Activated CD8-positive, alpha-beta memory T cell treated with anti-CD3 and anti-CD28 coated beads, Interleukin-2, amount 50 U/mL, for 24 hours (primary cell): ENCODE measurements around the gene ENO3.

ENCODE experiments used
- DNase-seq: peaks from one replicate; pipeline ENCODE4 v3.0.0-alpha.2; 2020; ENCODE audit errors: extremely low read depth

ENO3 gene

DNA sequence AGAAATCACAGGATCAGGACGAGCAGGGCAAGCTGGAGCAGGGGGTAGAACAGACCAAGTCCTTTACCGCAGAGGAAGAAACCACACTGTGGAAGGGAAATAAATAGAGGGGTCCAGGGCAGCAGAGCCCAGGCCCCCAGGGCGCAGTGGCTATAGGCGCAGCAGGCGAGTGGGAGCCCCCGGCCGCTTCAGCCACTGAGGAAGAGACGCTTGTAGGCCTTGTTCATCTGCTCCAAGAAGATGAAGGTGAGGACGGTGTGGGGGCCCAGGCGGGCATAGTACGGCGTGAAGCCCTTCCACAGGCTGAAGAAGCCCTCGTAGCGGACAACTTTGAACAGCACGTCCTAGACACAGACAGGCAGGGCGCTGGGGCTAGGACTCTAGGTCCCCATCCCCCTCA lies 13.4 kb upstream of the ENO3 start:
- no peak for DNase-seq

DNA sequence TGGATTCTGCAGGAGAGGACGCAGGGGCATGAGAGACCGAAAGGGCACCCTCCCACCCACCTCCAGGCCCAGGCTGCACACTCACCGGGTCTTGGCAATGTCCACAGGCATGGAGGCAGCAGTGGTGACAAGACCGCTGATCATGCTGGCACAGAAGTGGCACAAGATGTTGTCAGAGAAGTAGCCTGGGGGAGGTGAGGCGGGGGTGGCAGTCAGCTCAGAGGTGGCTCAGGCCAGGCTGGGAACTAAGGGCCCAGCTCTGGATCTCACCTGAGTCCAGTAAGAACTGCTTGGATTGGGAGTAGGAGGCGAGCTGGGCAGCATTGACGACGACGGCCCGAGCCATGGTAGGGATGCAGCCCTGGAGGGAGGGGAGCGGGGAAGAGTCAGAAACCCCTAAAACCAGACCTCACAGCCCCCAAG lies 12.8 kb upstream of the ENO3 start:
- DNase-seq, result no peak

DNA sequence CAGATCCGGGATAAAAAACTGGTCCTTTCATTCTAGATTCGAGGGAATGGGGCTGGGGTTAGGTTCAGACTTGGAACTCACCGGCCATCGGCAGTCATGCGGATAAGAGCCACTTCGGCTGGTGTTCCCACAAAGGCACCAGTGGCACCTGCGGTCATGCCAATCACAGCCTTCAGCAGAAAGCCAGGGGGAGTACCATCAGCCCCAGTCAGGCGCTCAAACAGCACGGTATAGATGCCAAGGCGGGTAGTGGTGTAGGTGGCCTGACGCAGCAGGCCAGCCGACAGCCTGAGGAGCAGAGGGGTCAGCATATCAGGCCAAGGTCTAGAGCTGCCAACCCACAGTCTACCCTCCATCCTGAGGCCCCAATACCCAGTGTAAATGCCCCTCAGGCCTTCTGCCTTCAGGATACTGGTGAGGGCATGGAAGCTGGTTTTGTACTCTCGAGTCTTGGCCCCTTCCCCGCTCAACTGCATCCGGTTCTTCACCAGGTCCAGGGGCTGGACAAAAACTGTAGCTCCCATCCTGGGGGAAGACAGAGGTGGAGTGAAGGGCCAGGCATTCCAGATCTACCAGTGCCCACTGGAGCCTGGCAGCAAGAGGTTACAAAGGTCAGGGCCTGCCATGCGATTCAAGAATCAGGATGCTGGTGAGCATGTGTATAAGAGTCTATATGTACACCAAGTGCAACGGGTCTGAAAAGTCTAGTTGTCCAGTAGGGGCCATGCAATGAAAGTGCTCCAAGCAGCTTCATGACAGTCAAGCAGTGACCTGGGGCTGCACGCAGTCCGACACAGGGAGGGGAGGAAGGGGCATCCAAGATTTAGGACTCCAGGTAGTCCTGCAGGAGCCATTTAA lies 12.0 kb upstream of the ENO3 start:
- DNase-seq, result no peak

DNA sequence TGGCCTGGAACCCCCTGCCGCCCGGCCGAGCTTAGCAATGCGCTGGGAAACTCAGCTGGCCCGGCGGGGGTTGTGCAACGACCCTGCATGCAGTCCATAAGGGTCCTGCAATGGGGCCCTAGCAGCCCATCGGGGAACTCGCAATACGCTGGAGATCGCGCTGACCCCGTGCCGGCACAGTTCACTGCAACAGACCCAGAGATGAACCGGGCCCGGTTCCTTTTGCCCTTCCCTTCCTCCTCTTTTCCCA lies 11.4 kb upstream of the ENO3 start:
- no peak for DNase-seq

DNA sequence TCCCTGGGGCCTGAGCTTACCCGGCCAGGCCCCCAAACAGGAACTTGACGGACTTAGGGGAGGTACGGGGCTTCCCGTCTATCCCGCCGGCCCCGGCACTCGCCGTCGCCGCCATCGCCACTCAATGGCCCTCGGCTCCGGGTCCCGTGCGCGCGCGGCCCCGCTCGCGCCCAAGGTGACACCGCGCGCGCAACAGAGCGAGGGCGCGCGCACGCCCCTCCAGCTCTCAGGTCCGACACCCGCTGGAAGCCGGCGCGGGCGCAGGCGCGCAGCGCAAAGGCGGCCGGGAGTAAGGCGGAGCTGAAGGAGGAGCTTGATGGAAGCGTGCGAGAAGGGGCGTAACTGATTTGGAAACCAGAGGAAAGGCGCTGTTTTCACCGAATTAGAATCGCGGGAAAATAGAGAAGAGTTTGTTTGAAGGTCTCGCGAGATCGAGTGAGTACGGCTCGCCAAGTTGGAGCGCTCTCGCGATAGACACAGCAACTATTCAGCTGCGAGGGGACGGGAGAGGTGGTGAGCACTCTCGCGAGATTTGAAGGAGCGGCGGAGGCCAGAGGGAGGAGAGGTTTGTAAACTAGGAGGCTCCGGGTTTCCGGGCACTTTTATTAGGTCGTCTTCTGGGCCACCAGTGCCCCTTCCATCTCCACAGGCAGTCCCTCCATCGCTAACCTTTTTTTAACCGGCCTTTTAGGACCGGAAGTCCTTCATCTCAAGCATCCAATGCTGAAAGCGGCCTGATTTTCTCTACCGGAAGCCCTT lies 10.9 kb upstream of the ENO3 start, which contains the start of the genes RNF167 and SLC25A11:
TSS of gene RNF167 (plus strand) at position 473 of the 759 bp plus-strand sequence. CDS start 642 bp downstream, outside the sequence.
TSS of gene SLC25A11 (minus strand) at position 251 of the 759 bp plus-strand sequence. CDS start at position 115, 136 bp downstream.
- peak; percentile 90 for DNase-seq

DNA sequence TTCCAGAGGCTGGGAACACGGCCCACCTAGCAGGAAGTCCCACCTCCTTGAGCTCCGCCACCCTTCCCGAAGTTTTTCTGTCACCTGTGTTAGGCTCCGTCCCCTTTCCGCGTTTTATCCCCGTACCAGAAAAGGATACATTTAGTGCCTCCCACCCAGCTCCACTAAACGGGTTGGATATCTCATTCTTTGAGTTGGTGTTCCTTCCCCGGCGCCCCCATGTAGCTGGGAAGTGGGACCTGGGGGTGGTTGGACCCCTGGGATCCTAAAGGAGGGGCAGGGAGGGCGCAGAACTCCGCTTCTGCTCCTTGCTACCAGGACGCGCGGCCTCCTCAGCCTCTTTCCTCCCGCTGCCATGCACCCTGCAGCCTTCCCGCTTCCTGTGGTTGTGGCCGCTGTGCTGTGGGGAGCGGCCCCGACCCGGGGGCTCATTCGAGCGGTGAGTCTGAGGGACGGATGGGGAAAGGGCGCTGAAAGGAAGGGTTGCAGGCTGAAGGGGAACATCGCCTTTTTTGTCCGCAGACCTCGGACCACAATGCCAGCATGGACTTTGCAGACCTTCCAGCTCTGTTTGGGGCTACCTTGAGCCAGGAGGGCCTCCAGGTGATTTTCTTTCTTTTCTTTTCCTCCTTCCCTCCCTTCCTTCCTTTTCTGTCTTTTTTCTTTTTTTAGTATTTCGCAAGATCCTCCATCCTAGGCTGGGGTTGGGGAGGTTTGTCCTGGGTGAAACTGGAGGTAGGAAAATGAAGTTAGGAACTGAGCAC lies 10.2 kb upstream of the ENO3 start:
- DNase-seq, result no peak

DNA sequence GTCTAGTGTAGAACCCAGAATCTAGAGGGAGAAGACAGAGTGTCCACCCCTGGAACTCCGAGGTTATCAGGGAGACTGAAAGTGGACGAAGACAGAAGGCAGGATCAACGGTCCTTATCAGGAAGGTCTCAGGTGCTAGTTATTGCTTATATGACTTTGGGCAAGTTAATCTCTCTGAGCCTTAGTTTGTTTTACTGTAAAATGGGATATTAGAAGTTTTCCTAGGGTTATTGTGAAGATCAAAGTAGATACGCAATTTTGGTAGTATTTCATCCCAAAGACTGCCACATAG lies 9.7 kb upstream of the ENO3 start:
- no peak for DNase-seq

DNA sequence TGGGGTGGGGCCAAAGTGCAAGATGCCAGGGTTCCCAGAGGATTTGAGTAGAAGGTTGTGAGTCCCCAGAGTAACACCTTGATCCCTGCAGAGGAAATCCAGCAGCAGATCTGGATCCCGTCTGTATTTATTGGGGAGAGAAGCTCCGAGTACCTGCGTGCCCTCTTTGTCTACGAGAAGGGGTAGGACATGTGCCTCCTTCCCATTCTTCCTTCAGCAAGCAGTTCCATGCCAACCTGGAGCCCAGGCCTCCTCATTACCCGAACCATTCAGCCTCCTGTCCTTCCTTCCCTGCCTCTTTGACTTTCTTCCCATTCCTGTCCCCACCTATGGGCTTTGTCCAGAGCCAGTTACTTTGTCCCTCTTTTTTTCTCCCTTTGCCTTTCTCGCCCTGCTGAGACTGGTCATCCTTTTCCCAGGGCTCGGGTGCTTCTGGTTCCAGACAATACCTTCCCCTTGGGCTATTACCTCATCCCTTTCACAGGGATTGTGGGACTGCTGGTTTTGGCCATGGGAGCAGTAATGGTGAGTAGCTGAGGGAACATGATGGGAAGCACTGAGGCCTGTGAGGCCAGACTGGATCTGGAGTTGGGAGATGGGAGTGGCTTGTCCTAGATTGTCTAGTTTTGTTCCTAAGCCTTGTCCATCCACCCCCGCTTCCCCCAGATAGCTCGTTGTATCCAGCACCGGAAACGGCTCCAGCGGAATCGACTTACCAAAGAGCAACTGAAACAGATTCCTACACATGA lies 8.0 kb upstream of the ENO3 start:
- no peak for DNase-seq

DNA sequence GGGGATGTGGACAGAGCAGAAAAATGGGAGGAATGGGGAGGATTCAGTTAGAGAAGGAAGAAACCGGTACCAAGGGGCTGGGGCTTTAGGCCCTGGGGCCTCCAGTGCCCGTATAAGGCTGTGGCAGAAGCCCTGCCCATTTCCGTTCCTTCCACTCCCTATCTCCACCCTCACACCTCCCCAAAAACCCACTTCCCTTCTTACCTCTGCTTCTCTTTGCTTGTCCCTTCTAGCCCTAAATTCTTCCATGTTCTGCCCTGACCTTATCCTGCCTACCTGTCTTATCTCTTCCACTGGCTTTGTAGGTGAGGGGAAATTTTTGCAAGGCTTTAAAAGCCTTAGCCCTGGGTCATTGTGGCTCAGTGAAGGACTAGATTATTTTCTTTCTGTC lies 6.8 kb upstream of the ENO3 start:
- DNase-seq, result no peak

DNA sequence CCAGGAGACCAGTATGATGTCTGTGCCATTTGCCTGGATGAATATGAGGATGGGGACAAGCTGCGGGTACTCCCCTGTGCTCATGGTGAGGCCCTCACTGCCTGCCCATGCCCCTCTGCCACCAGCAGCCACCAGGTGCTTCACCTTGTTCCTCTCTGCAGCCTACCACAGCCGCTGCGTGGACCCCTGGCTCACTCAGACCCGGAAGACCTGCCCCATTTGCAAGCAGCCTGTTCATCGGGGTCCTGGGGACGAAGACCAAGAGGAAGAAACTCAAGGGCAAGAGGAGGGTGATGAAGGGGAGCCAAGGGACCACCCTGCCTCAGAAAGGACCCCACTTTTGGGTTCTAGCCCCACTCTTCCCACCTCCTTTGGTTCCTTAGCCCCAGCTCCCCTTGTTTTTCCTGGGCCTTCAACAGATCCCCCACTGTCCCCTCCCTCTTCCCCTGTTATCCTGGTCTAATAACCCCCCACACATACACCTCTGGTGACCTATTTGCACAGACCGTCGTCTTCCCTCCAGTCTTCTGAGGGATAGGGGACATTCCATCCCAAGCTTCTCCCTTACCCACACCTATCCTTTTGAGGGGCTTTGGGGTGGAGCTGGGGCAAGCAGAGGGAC lies 6.3 kb upstream of the ENO3 start:
- no peak for DNase-seq

DNA sequence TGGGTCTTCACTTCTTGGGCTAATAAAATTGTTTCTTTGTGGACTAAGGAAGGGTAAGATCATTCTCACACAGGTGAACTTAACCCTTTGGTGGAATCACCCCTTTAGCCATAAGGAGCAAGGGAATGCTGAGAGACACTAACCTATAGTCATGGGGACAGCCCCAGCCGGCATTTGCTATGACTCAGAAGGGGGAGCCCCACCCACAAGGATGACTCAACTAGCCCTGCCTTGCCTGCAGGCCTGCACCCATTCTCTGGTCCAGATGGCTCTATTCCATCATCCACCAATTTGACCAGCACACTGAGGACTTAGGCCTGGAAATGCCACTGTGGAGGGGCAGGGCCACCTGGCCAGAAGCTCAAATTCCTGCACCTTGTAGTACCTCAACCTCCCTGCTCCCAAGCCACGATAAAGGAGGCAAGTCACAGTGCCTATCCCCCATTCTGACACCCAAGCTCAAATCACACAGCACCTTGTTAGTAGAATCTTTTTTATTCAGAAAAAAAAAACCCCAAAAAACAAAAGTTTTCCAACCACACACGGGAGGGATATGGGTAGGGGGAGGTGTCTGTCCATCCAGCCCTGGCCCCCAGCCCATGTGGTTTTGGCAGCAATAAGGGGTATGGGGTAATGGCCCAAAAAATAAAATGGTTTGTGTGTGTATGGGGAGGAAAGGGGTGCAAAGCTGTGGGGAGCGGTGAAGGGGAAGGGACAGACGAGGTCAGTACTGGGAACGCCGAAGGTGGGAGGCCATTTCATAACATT lies 5.6 kb upstream of the ENO3 start:
- peak; percentile 77 for DNase-seq

DNA sequence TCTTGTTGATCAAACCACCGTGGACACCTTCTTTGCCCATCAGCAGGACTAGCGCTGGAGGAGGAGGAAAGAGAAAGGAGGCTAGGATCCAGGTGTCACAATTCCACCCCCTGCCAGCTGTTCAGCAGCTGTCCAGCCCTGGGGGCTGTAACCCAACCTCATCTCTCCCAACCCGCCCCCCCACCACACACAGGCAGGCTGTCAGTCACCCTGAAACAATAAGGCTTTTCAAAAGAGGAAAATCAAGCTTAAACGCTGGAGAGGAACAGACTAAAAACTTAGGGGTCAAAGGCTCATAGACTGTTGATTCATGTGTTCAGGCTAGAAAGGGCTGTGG lies 5.0 kb upstream of the ENO3 start:
- DNase-seq, result no peak

DNA sequence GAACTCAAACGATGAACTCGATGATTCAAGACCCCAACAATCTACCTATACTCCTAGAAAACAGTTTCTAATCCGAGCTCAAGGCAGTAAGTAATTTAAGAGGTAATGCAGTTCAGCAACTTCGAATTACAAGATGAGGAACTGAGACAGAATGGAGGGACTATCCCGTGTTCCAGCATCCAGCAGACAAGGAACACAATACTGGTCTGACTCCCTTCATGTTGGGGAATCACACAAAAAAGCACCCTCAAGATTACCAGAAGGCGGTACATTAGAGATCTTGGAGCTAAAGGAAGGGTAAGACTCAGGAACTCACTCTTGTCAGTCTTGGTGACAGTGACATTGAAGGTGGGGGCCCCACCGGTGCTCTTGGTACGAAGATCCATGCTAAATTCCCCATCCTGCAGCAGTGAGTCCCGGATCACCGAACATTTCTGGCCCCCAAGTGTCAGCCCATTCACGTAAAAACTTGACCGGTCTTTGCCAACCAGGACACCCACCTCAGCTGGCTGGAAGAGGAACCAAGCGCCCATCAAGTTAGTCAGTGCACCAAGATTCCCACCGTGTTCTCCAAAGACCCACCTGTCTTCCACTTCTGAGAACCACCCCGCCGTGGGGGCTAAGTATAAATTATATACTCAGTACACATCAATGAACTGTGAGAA lies 4.5 kb upstream of the ENO3 start:
- DNase-seq, result no peak

DNA sequence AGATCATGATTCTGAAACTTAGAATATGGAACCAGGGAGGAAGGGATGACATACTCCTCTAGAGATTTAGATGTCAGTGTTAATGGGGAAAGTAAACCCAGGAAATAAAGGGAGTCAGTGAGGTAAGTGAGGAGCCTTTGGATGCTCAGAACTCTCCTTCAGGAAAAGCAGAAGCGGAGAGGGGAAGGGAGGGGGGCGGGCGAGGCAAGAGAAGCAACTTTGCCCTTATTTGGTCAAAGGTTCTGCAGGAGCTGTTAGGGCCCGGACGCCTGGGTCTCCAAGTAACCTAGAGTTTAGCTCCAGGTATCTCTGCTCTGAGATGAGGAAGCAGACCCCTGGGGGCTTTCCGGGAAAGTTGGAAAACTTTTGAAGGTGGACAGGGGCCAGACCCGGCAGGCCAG lies 3.9 kb upstream of the ENO3 start:
- DNase-seq, result no peak

DNA sequence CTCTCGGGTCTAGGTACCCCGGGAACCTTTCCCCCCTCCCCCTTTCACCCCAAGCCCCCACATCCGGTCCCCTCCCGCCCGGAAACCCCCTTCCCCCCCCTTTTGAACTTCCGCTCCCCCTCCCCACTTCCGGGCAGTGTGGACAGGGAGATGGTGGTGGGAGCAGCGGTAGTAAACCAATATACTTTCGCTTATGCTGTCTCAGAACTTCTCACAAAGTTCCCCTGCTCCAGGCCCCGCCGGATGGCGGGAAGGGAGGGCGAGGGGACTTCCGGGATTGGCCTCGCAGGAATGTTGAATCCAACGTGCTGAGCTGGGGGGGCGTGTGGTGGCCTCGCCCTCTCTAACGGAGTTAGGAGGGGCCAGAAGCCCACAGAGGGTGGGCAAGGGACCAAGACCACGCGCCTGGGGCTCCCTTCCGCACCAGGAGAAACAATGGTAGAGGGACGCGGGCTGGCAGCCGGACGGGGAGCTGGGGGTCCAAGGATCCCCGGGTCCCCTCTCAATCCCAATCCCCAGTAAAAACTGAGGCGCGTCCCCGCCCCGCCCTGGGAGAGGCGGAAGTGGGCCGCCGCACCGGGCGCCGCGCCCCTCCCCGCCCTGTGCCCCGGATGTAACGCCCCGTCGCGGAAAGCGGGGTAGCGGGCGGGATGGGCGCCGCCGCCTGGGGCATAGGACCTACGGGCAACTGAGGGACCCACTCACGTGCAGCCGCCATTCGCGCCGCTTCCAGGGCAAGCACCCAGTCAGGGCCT lies 3.3 kb upstream of the ENO3 start:
- no peak for DNase-seq

DNA sequence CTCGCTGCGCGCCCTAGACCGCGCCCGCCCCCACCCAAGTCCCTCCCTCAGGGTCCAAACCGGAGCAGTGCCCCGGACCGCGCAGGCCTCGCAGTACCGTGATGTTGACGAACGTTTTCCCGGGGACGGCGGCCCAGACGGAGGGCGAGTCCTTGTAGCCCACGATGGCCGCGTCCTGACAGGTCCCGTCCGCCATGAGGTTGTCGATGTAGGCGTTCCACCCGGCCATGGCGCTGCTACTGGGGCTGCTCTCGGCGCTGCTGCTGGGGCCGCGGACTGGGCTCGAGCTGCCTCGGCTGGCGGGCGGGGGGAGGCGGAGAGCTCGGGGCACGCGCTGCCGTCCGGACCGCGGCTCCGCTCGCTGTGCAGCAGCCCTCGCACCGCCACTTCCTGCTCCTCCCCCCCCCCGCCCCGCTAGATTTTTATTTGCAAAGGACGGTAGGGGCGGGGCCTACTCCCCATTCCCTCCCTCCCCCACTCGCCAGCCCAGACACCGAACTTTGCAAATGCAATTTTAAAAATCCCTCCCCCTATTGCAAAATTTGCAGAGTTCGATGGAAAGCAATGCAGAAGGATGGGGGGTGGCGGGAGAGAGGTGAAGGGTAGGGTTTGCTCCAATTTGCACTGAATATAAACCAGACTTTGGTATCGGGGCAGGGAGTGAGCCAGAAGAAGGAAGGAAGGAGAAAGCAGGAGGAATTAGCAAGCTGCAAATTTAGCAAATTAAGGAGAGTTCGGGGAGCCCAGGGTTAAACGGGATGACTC lies 2.6 kb upstream of the ENO3 start, which contains the start of gene PFN1:
TSS of gene PFN1 (minus strand) at position 365 of the 765 bp plus-strand sequence. CDS start at position 229, 136 bp downstream.
- DNase-seq, result peak; percentile 86

DNA sequence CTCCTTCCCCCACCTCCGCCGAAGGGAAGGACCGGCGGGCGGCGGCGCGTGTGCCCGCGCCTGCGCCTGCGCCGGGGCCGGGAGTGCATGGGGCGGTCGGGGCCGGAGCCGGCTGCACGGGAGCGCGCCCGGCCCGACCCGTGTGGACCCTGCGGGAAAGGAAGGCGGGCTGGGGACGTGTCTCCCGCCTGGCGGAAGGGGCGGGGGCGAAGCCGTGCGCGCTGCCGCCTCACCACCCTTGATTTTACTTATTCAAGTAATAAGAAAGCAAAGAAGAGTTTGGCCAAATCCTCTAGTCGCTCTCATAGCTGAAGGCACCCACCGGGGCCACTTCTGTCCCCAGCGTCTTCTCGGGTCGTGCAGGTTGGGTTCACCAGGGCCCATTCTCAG lies 2.0 kb upstream of the ENO3 start:
- no peak for DNase-seq

DNA sequence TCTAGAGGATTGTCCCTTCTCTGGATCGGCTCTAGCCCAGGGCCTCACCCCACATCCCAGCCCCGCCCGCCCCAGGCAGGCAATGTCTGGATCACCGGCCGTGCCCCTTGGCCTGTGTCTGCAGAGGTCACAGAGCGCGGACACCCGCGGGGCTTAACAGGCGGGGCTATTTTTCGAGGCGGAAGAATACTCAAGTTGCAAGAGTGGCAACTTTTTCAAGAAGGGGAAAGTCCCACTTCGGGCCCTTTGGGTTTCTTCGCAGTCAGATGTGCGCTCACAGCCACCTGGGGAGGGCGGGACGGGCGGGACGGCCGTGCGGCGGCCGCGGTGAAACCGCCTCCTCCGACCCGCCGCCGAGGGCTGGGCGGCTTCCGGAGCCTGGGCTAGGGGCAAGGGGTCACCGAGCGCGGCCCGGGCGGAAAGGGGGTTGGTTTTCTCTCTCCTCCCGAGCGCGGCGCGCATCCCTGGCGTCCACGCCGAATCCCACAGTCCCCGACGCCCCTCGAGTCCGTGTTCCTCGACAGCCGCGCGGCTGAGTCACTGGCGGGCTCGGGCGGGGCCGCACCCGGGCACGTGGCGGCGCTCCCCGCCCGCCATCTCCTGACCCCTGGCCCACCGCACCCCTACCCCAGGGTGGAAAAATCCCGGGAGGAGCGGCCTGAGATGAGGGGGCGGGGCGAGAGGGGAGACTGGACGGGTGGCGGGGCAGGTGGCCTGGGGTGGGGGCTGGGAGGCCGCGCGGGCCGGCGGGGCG lies 1.4 kb upstream of the ENO3 start:
- peak; percentile 49 for DNase-seq
